ENCODE results near the gene GLRX2.
A peak's percentile ranks its signal among the peaks of the same experiment; 100 is the strongest.
"Not testable (repeated sequence)": the region's sequence is repeated elsewhere in the genome, so short reads cannot be mapped to it uniquely, and the experiment has no call there.

The GLRX2 gene

GRCh38 chr1:193066606-193067005 lies 38.6 kb downstream of the GLRX2 start:
- DNase-seq (ENCODE audit: low read depth, low spot score) = no peak

- DNase-seq (ENCODE audit: low read depth, low spot score) = no peak
Measured at GRCh38 chr1:193065954-193066353, 39.3 kb downstream of the GLRX2 start.

GRCh38 chr1:193062698-193063463 lies 42.3 kb downstream of the GLRX2 start:
- DNase-seq (ENCODE audit: low read depth, low spot score) = no peak

- no peak for DNase-seq (ENCODE audit: low read depth, low spot score)
Measured at GRCh38 chr1:193060938-193061337, 44.3 kb downstream of the GLRX2 start.

- no peak for DNase-seq (ENCODE audit: low read depth, low spot score)
Measured at GRCh38 chr1:193060406-193060805, 44.8 kb downstream of the GLRX2 start.

- no peak for DNase-seq (ENCODE audit: low read depth, low spot score)
Measured at GRCh38 chr1:193060115-193060403, 45.2 kb downstream of the GLRX2 start.

- DNase-seq (ENCODE audit: low read depth, low spot score) = peak; percentile 99
Measured at GRCh38 chr1:193059282-193060114, 45.7 kb downstream of the GLRX2 start, which contains the start of the genes RO60 and UCHL5. RO60 (plus strand) TSS chr1:193059612; CDS start chr1:193069055, 9,443 bp downstream. UCHL5 (minus strand) TSS chr1:193059360; CDS start chr1:193059260, 100 bp downstream.

GRCh38 chr1:193058529-193059281 lies 46.5 kb downstream of the GLRX2 start:
- DNase-seq (ENCODE audit: low read depth, low spot score) = peak; percentile 59

GRCh38 chr1:193054169-193054675 lies 51.0 kb downstream of the GLRX2 start:
- no peak for DNase-seq (ENCODE audit: low read depth, low spot score)

GRCh38 chr1:193048913-193049312 lies 56.3 kb downstream of the GLRX2 start:
- DNase-seq (ENCODE audit: low read depth, low spot score) = not testable (repeated sequence)
